Stromal cell of bone marrow (primary cell): ENCODE results near the gene SEMA4C.
"Not testable (repeated sequence)": the region's sequence is repeated elsewhere in the genome, so short reads cannot be mapped to it uniquely, and the experiment has no call there.

ENCODE experiments used
- DNase-seq: peaks from one replicate; pipeline ENCODE4 v3.0.0-alpha.2; 2012; ENCODE audit warnings: low read depth

The SEMA4C gene

DNA sequence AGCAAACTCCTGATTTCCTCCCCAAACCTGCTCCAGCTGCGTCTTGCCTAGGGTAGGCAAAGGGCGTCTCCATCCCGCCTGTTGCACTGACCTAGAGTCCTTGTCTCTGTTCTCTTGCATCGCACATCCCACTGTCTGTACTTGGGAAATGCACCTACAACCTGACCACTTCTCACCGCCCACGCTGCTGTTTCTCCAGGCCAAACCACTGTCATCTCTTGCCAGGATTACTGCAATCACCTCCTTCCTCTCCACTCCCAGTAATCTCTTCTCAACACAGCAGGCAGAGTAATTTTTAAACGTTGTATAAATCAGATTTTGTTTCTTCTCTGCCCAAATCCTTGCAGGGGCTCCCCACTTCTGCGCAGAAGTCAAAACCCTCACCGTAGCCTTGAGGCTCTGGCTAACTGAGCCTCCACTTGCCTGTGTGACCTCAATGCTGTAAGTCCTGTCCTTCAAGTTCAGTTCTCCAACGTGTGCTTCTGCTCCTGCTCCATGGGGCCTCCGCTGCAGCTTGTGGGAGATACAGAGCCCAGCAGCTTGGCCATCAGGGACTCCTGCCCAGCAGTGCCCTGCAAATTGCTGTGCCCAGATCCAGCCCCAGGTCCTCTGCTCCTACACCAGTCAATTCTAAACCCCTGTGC is 27.7 kb upstream of the SEMA4C start:
- no peak for DNase-seq

DNA sequence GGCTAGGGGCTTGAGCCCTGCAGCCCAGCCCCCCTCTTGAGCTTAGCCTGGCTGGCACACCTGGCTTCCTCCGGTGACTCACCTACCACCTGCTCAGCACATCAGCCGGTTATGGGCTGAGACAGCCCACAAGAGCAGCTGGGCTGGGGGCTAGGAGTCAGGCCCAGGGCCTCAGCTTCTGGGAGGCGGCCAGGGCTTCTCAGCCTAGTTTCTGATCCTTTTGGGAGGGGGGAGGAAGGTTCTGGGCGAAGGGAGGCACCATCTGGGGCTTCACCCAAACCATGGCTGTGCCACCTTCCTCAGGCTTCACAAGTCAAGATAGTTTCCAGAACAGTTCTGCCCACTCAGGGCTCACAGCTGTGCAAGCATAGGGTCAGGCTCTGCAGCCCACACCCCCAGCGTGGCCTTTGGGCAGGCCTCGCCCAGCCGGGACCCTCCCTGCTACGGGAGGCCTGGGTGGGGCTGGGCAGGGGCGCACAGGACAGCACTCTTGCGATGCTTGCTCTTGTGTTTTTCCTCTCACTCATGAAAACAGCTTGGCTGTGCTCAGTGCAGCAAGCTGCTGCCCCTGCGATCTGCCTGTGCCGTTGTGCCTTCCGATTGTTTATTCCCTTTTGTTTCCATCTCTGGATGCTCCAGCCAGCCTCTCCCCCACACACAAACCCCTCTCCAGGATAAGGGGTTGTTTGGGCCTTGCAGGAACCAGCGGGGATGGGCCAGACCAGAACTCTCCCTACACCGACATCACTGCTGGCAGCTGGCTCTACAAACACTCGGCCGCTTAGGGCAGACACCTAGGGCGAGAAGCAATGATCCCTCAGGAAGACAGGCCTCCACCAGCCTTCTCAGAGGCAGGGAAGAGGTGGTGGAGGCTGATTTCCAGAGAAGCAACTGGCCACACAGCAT is 26.1 kb upstream of the SEMA4C start:
- no peak for DNase-seq

DNA sequence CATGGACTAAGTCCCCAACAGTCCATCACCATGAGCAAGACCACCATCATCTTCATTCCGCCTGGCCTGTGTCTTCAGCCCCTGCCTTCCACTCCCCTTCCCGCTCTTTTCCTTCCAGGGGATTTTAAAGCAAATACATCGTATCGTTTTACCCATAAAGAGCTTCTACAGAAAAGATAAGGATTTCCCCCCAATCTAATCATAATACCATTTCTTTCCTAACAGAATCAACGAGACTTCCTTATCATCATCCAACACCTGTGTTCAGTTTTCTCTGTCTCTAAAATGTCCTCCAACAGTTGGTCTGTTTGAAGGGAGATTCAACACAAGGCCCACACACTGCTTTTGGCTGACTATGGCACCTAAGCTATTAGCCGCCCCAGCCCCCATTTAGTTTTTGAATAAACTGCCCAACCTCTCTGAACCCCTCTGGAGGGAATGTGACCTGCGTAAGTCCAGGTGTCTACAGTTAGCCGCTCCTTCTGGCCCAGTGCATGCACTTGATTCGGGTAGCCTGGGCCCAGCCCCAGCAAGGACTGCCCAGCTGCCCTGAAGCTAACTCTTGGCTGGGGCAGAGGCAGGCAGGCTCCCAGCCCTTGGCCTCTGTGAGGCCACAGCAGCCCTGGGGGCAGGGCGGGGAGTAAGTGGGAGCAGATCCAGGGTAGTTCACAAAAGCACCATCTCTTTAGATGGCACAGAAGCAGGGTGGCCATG is 25.3 kb upstream of the SEMA4C start:
- no peak for DNase-seq

DNA sequence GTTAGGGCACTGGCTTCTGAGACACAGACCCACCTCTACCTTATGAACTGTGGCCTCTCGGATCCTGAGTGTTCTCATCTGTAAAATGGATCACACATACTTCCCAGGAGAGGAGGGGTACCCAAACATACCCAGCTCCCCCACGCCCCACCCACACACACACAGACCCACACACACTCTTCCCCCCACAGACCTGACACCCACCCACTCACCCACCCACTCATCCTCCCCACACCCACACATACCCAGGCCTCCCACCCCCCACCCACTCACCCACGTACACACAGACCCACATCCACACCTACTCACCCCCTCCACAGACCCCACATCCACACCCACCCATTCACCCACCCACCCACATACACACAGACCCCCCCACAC is 24.3 kb upstream of the SEMA4C start:
- no peak for DNase-seq

DNA sequence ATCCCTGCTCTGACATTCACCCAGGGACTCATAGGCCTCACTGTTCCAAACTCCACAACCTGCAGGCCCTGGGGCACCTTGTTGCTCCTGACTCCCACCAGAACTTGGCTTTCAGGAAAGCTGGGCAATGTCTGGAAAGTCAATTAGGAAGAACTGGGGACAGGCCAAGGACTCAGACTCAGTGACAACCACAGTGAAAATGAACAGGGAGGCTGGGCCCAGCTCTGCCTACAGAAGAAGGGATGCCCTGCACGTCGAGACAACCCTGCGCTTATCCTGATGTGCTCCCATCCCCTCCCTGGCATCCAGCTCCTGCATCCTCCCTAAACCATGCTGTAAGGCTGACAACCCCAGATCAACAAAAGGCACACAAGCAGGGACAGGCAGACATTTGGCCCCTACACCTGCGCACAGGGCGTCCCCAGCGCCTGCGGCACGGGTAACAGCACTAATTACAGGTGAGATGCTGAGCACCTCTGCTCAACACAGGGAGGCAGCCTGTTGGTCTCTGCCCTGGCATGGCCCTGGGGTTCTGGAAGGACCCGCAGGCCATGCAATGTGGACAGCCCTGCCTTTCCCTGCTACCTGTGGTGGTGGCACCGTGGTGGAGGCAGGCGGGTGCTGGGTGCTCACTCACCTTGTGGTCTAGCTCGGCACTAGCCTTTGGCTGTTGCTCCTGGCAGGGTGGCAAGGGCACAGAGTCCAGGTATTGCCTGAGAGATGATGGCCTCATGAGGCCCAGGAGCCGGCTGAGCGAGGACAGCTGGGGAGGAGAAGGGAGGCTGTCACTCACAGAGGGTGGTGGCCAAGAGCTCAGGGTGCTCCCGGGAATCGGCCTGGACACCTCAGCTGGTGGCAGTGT is 23.6 kb upstream of the SEMA4C start:
- DNase-seq = no peak

DNA sequence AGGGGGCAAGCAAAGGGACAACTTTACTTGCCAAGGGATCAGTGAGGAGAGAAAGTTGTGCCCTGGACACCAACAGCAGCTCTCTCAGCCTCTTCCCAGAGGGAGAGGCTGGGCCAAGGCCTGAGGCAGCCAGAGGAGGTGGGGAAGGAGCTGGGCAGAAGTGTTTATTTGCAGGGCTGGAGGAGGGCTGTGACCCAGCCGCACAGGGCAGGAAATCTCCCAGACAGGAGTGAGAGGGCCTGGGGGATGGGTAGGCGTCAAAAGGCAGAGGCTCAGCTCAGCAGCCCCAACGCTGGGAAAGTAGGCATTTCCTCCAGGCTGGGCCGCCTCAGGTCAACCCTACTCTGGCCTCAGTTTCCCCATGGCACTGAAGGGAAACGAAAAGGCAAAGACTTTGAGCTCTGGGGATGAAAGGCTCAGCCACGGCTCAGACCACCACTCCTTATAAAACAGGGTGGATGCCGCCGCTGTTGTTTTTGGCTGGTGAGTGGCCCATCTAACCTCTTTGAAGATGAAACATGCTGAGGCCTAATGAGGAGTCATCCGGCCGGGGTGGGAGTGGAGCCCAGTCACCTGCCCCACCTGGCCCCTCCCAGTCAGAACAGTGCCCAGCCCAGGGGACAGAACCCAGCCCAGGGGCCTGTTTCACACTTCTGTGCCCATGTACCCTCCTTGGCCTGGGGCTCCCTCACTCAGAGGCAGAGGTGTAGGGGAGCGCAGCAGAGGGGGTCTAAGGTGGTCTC is 21.9 kb upstream of the SEMA4C start:
- no peak for DNase-seq

DNA sequence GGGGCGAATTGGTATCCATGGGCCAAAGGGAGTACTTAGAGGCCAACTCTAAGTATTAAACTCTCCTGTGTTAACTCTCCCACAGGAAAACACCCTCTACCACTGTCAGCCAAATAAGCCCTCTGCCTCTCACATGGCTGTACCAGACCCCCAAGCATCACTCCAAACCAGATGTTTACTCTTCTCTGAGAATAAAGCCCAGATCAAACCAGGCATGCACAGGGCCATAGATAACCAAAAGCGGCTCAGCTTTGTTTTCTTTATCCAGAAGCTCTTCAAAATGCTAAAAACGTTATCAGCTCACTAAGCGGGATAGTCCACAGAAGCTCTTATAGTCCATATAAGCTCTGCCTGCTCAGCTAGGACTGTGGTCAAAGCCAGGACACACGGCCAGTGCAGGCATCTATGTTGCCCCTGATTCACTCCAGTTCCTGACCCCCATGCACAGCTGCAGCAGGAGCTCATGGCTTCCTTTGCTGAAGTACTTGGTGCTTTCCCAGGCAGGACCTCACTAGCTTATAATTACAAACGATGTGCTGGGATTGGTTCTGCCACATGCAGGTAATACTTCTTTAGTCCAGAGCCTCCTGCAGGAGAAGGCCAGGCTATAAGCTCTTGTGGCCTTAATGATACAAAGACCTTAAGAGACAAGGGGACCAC is 21.0 kb upstream of the SEMA4C start:
- no peak for DNase-seq

DNA sequence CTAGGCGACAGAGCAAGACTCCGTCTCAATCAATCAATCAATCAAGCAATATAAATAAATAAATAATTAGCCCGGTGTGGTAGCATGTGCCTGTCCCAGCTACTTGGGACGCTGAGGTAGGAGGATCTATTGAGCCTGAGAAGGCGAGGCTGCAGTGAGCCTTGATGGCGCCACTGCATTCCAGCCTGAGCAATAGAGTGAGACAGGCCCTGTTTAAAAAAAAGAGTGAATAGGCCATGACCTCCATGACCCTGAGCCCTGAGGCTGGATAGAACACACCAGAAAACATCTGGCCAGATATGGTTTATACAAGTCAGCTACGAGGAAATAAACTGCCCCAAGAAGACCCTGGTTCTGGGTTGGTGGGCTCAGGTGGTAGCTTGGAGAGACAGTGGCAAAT is 20.4 kb upstream of the SEMA4C start:
- no peak for DNase-seq

DNA sequence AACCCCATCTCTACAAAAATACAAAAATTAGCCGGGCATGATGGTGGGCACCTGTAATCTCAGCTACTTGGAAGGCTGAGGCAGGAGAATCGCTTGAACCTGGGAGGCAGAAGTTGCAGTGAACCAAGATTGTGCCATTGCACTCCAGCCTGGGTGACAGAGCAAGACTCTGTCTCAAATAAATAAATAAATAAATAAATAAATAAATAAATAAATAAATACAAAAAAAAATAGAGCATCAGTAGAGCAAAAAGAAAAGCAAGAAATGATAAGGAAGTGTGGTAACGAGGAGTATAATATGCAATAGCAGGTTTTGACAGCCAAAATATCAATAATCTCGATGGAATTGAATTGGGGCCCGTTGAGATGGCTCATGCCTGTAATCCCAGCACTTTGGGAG is 19.6 kb upstream of the SEMA4C start:
- DNase-seq = not testable (repeated sequence)

DNA sequence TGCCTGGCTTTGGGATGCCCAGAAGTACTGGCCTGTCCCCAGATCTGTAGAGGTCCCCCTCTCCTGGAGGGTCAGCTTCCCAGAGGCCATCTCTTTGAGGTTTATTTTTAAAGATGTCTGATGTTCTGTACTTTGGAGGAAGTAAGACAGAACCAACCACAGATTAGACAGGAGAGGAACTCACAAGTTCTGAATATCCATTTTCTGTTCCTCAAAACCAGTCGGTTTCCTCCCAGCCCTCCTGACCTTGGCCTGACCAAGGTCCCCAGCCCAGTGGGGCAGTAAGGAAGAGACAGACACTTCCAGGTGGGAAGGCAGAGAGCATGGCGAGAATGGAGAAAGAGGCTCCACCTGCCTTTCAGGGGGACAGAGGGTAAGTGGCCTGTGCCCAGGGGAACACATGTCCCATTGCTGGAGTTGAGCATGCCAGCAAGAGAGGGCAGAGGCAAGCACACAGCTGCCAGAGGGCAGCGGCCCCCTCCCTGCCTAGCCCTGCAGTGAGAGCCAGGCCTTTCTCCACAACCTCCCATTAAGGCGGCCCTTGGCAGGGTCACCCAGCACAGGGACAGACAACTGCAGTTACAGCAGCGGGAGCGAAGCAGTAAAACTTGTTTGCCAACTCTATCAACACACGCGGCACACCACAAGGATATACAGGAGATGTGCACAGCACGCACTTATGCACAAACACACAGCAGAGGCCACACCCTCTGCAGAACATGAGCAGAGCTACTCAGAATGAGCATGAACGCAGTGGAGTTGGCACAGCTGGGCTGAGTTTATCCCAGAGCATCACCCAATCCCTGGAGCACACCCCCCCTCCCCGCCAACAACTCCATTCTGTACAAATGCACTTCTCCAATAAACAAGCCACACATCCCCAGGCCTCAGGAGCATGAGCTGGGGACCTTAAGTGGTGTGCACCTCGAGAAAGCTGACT is 18.5 kb upstream of the SEMA4C start:
- DNase-seq = no peak

DNA sequence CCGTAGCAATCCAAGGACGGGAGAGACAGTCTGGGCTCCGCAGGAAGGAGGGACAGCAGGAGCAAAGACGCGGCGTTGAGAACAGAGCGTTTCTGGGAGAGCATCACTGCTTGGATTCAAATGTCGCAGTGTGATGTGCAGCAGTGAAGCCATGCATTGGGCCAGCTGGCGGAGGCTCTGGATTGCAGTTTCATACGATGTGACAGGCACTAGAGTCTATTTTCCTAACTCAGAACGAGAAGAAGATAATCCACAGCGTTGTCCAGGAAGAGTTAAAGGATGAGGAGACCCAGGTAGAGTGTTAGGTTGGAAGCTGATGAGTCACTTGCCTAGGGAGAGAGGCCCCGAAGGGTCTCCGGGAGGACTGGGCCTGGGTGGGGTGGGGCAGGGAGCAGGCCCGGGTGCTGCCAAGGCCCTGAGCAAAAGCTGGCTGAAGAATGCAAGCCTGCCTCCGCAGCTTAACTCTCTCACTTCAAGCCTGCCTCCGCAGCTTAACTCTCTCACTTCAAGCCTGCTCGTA is 17.7 kb upstream of the SEMA4C start:
- no peak for DNase-seq

DNA sequence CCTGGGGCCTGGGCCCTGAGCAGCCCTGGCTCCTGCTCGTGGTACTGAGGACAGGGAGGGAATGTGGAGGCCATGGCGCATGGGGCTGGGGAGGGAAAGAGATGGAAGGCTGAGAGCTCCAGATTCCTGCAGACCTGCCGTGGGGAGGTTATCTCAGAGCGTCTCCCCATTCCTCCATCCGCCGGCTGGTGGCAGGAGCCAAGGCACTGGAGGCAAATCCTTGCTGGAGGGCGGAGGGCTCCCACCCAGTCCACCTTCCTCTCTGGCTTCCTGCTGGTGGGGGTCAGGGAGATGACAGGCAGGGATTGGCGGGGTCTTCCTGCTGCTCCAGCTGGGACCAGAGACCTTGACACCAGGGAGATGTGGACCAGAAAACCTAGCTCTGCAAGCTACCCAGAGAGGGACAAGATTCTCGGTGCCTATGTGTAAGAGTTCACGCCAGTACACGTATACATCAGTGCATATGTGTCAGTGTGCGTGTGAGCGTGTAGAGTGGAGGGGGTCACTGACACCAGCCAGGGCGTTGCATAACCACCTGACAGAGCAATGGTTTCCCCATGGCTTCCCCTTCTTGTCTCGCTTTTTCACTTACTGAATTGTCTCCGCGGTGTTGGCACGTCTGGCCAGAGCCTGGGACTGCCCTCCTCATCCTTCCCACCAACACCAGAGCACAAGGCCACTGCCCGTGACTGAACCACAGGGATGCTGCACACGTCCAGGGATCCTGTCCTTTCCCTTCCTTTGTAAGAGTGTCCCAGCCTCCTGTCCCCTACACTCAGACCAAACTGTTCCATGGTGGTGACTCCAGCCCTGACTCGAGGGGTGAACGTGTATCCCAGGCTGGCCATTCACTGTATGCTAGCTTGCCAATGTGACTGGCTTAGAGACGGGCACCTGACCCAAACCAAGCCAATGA is 15.8 kb upstream of the SEMA4C start:
- DNase-seq = no peak

DNA sequence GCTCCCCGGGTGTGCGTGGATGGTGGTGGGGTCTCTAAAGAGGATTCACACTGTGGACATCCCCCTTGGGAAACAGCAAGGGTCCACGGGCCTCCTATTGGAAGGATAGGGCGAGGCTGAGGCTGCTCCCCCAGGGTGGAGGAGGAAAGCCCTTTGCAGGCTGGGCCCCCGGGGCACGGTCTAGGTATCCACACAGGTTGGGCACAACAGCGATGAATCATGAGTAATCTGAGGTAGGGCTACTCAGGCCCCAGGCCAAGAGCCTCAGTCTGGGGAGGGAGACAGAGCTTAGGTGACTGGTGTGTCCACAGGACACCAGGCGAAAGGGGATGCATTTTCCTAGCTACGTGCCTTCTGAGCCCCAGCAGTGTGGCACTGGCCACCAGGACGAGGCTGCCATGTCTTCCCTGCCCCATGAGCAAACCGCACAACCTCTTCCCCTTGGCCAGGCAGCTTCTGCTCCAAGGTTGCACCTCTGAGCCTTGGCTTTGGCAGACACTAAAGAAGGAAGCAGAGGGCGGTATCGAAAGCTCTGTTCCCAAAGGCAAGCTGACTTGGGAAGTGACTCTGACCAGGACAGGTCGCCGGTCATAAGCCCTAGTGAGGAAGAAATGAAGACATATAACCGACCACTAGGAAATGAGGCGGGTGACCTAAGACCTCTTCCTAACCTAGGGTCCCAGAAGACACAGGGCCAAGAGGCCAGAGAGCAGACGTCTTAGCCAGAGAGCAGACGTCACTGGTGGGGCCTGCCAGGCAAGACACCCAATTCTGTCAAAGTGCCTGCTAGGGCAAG is 14.6 kb upstream of the SEMA4C start:
- no peak for DNase-seq

DNA sequence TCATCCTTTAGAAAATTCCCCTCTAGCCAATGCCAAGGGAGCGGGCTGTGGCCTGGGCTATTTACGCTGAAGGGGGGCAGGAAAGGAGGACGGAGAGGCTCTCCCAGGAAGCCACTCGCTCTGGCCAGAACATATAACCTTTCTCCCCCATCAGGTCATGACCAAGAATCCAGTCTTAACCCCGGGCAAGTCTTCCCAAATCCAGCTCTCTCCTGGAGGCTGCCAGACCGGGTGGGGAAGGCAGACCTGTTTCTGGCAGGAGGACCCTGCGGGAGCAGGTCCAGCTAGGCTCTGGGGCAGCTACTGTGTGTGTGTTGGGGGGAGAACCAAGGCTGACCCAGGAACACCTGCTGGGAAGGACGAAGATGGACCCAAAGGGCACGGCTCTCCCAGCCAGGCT is 13.4 kb upstream of the SEMA4C start:
- no peak for DNase-seq

DNA sequence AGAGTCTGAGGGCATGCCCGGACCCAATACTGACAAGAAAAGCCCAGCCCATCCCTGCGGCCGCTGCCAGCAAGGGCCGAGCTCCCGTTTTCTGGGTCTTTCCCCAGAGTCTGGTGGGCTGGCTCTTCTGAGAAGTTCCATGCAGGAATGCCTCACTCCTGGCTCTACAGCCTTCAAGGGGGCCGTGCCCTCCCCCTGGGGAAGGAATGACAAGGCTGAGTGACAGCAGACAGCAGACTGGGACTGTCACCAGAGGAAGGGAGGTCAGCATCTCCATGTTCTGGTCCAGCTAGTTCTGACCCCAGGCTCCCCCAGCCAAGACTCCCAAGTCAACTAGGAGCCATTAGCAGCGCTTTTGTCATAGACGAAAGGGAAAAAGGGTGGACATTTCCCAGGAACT is 13.0 kb upstream of the SEMA4C start:
- DNase-seq = no peak

DNA sequence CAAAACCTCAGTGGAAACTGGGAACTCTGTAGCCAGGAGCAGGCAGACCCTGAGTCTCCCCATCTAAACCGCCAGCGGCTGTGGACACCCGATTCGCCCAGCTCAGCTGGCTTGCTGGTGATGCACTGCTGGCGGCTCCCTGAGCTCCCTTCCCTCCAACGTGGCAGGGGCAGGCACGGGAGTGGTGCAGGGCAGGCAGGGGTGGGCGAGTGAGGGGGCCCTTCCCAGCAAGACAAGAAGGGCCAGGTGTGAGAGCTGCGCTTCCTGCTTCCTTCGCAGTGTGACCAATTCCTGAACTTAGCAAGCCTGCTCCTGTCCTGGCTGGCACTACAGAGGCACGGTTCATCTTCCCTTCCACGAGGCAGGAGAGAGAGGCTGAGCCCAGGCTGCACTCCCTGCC is 12.3 kb upstream of the SEMA4C start:
- DNase-seq = no peak
